HT1080 (cell line): ENCODE data around the gene PHYHD1. TPM values are rescaled to one million over a fixed set of nuclear protein-coding genes. Genes with fewer than 3 reads are reported as not detected.

Source experiments
- DNase-seq: peaks from one replicate; pipeline ENCODE4 v3.0.0-alpha.2; 2015; ENCODE audit warnings: low read depth
- total RNA-seq: library from RNA; depleted of rRNA; stranded (reverse); fragments of >200 nt; shearing (Covaris generic); gene quantifications from 2 replicates; pipeline ENCODE4 v1.2.3, GENCODE V29; 2014

PHYHD1 gene
- total RNA-seq, 1 experiment from 2014 or later: 0.16 TPM

GRCh38 chr9:128899566-128900322, 21.0 kb upstream of the PHYHD1 start:
- DNase-seq: peak; percentile 55

GRCh38 chr9:128901379-128901778, 19.4 kb upstream of the PHYHD1 start:
- DNase-seq: no peak

- DNase-seq: no peak
These were observed 19.0 kb upstream of the PHYHD1 start for GRCh38 chr9:128901822-128902221.

- peak; percentile 66 for DNase-seq
These were observed 18.3 kb upstream of the PHYHD1 start for GRCh38 chr9:128902351-128903078.

GRCh38 chr9:128903079-128903461, 17.7 kb upstream of the PHYHD1 start:
- no peak for DNase-seq

GRCh38 chr9:128903871-128904620, 16.7 kb upstream of the PHYHD1 start:
- DNase-seq: peak; percentile 74

- no peak for DNase-seq
These were observed 14.8 kb upstream of the PHYHD1 start for GRCh38 chr9:128905964-128906363.

- DNase-seq: no peak
These were observed 14.0 kb upstream of the PHYHD1 start for GRCh38 chr9:128906741-128907140.

- DNase-seq: no peak
These were observed 12.4 kb upstream of the PHYHD1 start for GRCh38 chr9:128908372-128908771.

GRCh38 chr9:128909859-128910258, 10.9 kb upstream of the PHYHD1 start:
- no peak for DNase-seq

GRCh38 chr9:128910906-128911305, 9.9 kb upstream of the PHYHD1 start:
- DNase-seq: no peak

- DNase-seq: peak; percentile 95
These were observed 9.2 kb upstream of the PHYHD1 start for GRCh38 chr9:128911529-128912035.

GRCh38 chr9:128912270-128912853, 8.4 kb upstream of the PHYHD1 start:
- peak; percentile 96 for DNase-seq

- no peak for DNase-seq
These were observed 7.5 kb upstream of the PHYHD1 start for GRCh38 chr9:128913048-128913900.

GRCh38 chr9:128913995-128914772, 6.6 kb upstream of the PHYHD1 start:
- DNase-seq: no peak

GRCh38 chr9:128916204-128916603, 4.6 kb upstream of the PHYHD1 start:
- DNase-seq: no peak

GRCh38 chr9:128916745-128917144, 4.0 kb upstream of the PHYHD1 start:
- no peak for DNase-seq

- no peak for DNase-seq
These were observed 3.5 kb upstream of the PHYHD1 start for GRCh38 chr9:128917151-128917849.

GRCh38 chr9:128918921-128919320, 1.9 kb upstream of the PHYHD1 start:
- DNase-seq: no peak
